GM19193 (cell line): ENCODE data around the gene FAM120B.

Experiments
- POLR2A ChIP-seq: IDR thresholded peaks from 4 replicates; pipeline ENCODE4 v1.6.1; 2011; ENCODE audit not compliant: insufficient read depth, insufficient read length; ENCODE audit errors: extremely low read depth

Gene FAM120B

GRCh38 chr6:170393807-170394399 lies 87.3 kb downstream of the FAM120B start:
- no peak for TF ChIP-seq POLR2A

- no peak for TF ChIP-seq POLR2A
These were observed 88.4 kb downstream of the FAM120B start for GRCh38 chr6:170394980-170395379.

GRCh38 chr6:170402318-170403040 lies 95.9 kb downstream of the FAM120B start:
- TF ChIP-seq POLR2A, result no peak

GRCh38 chr6:170403451-170403850 lies 96.9 kb downstream of the FAM120B start:
- TF ChIP-seq POLR2A, result no peak

GRCh38 chr6:170404036-170404435 lies 97.5 kb downstream of the FAM120B start:
- no peak for TF ChIP-seq POLR2A

- TF ChIP-seq POLR2A, result no peak
These were observed 98.1 kb downstream of the FAM120B start for GRCh38 chr6:170404697-170405096.

- TF ChIP-seq POLR2A, result no peak
These were observed 98.9 kb downstream of the FAM120B start for GRCh38 chr6:170405311-170405975.

GRCh38 chr6:170407200-170407599 lies 100.6 kb downstream of the FAM120B start:
- no peak for TF ChIP-seq POLR2A

- TF ChIP-seq POLR2A, result no peak
These were observed 101.4 kb downstream of the FAM120B start for GRCh38 chr6:170407932-170408331.

GRCh38 chr6:170410241-170410640 lies 103.7 kb downstream of the FAM120B start:
- TF ChIP-seq POLR2A, result no peak

GRCh38 chr6:170415318-170415717 lies 108.8 kb downstream of the FAM120B start:
- no peak for TF ChIP-seq POLR2A

- no peak for TF ChIP-seq POLR2A
These were observed 109.7 kb downstream of the FAM120B start for GRCh38 chr6:170416303-170416702.

- no peak for TF ChIP-seq POLR2A
These were observed 110.5 kb downstream of the FAM120B start for GRCh38 chr6:170416959-170417606.

GRCh38 chr6:170417881-170418280 lies 111.3 kb downstream of the FAM120B start:
- TF ChIP-seq POLR2A, result no peak

GRCh38 chr6:170420283-170420682 lies 113.7 kb downstream of the FAM120B start:
- TF ChIP-seq POLR2A, result no peak

GRCh38 chr6:170420791-170421776 lies 114.5 kb downstream of the FAM120B start:
- TF ChIP-seq POLR2A, result no peak
